ENCODE data around the gene FBXL16. TPM values are rescaled to one million over a fixed set of nuclear protein-coding genes. Genes with fewer than 3 reads are reported as not detected.

Gene FBXL16
- total and polyA plus RNA-seq, 2 of the 13 experiments (the other 11 are each of a cell fraction or from before 2014, with no cell fraction given): 0.22 to 2.0 TPM

- TF ChIP-seq ZNF768 (CRISPR knock-in tag; IDR thresholded peaks at IDR 0.05): peak; percentile 18; the same call in 1 of the 2 replicates
- no peak for TF ChIP-seq ZNF709 (CRISPR knock-in tag; IDR thresholded peaks at IDR 0.05)
- TF ChIP-seq GPN1 (CRISPR knock-in tag; IDR thresholded peaks at IDR 0.05; ENCODE audit: borderline replicate concordance): no peak
- TF ChIP-seq ZNF570 (CRISPR knock-in tag; IDR thresholded peaks at IDR 0.05; ENCODE audit: borderline replicate concordance): no peak
- no peak for TF ChIP-seq ZNF660 (CRISPR knock-in tag; IDR thresholded peaks at IDR 0.05; ENCODE audit: borderline replicate concordance, low read depth)
- no peak for TF ChIP-seq IKZF4 (CRISPR knock-in tag; IDR thresholded peaks at IDR 0.05; ENCODE audit: borderline replicate concordance, low read depth, not compliant biosample characterization)
- no peak for TF ChIP-seq CENPBD1 (CRISPR knock-in tag; IDR thresholded peaks at IDR 0.05; ENCODE audit: borderline replicate concordance, low read depth)
- no peak for TF ChIP-seq FOXC1 (CRISPR knock-in tag; IDR thresholded peaks at IDR 0.05; ENCODE audit: borderline replicate concordance)
- peak; percentile 54; the same call in 1 of the 2 replicates for TF ChIP-seq ZNF547 (CRISPR knock-in tag; IDR thresholded peaks at IDR 0.05)
- no peak for TF ChIP-seq CHCHD3 (CRISPR knock-in tag; IDR thresholded peaks at IDR 0.05)
- TF ChIP-seq KAT2B (IDR thresholded peaks at IDR 0.05; ENCODE audit: borderline replicate concordance, low read depth, low read length): no peak
- TF ChIP-seq MAFG (CRISPR knock-in tag; IDR thresholded peaks at IDR 0.05): no peak
- TF ChIP-seq ZNF770 (CRISPR knock-in tag; IDR thresholded peaks at IDR 0.05): no peak
- no peak for TF ChIP-seq DMTF1 (CRISPR knock-in tag; IDR thresholded peaks at IDR 0.05)
- no peak for TF ChIP-seq IKZF5 (CRISPR knock-in tag; IDR thresholded peaks at IDR 0.05)
Measured at GRCh38 chr16:678858-679813, 26.5 kb downstream of the FBXL16 start (continued).
